ENCODE measurements around the gene NPAS1. TPM values are rescaled to one million over a fixed set of nuclear protein-coding genes. Genes with fewer than 3 reads are reported as not detected.

NPAS1 gene
- total RNA-seq, 1 donor from 2014 or later, result 1.2 TPM

DNA sequence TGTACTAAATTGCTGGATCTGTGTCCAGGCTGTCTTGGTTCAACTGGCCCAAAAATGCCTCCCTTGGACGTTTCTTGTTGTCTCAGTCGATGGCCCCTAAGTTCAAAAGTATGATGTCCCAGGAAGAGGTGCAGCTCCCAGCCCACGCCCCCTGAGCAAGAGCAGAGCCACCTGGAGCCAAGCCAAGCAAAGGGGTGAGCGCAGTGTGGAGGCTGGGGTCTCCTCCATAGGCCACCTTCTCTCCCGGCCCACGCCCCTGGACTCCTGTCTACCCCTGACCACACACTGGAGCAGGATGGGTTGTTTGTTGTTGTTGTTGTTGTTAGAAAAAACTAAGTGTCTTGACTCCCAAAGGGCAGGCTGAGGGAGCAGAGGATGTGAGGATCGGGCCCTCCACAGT is 26.0 kb upstream of the NPAS1 start:
- Mint-ChIP-seq H3K4me3 (no peak overlapping the region), H3K27ac (peak overlapping the region; percentile 37), H3K9me3 (no peaks in the 10 kb centered on the region), H3K36me3 (peaks cover 26% of the 10 kb centered on the region), H3K4me1 (peaks cover 24% of the 10 kb centered on the region), H3K27me3 (ENCODE audit: insufficient read depth, low read depth) (no peaks in the 10 kb centered on the region)
- Histone ChIP-seq H3K9ac (no peak overlapping the region), H3K27me3 (no peaks in the 10 kb centered on the region), H3K4me1 (peaks cover 9% of the 10 kb centered on the region), H2AFZ (replicated peaks) (no peak overlapping the region), H3K36me3 (peaks cover 4% of the 10 kb centered on the region), H3K27ac (no peak overlapping the region), H3K79me2 (ENCODE audit: low read depth) (peaks cover 5% of the 10 kb centered on the region), H3K4me2 (no peak overlapping the region), H3K9me3 (ENCODE audit: low read depth) (no peaks in the 10 kb centered on the region), H4K20me1 (ENCODE audit: low read depth) (peaks cover 16% of the 10 kb centered on the region), H3F3A (ENCODE audit: low read depth) (peaks cover 14% of the 10 kb centered on the region), H3K4me3 (no peak overlapping the region)
- no peak for DNase-seq (ENCODE audit: low spot score)
- no peak for TF ChIP-seq EZH2phosphoT487 (IDR thresholded peaks at IDR 0.05)
- TF ChIP-seq, protein P1, sequence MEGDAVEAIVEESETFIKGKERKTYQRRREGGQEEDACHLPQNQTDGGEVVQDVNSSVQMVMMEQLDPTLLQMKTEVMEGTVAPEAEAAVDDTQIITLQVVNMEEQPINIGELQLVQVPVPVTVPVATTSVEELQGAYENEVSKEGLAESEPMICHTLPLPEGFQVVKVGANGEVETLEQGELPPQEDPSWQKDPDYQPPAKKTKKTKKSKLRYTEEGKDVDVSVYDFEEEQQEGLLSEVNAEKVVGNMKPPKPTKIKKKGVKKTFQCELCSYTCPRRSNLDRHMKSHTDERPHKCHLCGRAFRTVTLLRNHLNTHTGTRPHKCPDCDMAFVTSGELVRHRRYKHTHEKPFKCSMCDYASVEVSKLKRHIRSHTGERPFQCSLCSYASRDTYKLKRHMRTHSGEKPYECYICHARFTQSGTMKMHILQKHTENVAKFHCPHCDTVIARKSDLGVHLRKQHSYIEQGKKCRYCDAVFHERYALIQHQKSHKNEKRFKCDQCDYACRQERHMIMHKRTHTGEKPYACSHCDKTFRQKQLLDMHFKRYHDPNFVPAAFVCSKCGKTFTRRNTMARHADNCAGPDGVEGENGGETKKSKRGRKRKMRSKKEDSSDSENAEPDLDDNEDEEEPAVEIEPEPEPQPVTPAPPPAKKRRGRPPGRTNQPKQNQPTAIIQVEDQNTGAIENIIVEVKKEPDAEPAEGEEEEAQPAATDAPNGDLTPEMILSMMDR (IDR thresholded peaks at IDR 0.05), result no peak
- no peak for TF ChIP-seq EZH2 (IDR thresholded peaks at IDR 0.05)

DNA sequence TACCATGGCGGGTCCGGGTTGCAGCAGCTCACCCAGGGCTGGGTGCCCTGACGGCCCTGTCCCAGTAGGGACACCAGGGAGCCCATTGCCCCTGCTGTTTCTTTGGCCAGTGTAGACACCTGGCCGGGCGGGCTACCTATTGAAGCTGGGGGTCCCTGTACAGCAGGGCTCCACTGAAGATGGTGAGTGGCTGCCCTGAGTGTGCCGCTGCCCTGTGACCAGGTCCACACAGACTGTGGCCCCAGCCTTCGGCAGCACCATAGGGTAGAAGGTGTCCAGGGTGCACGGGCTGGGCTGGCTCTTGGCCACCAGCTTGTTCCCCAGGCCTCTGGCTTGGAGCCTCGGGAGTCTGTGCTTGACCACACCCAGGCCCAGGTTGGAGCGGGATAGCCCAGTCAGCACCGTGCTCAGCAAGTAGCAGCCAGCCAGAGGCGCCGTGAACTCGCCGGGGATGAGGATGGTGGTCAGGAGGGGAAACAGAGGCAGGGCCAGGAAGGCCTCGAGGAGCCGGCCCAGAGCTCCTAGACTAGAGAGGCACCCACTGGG is 25.4 kb upstream of the NPAS1 start:
- Mint-ChIP-seq H3K27ac (no peak overlapping the region), H3K9me3 (no peaks in the 10 kb centered on the region)

DNA sequence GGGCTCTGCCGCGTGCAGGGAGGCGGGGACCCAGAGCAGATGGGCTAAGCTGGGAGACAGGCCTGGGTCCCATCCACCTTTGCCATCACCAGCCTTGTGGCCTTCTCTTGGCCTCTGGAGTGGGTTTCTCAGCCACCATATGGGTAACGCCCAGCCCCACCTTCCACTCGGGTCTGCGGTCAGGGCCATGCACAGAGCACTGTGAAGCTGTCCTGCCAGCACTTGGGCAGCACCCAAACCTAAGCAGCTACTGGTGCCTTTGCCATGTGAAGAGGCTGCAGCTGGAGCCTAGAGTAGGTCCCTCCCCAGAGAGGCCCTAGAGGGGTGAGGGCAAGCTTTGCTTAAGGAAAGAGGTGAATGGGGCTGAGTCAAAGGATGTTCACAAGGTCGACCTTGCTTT is 24.1 kb upstream of the NPAS1 start:
- Mint-ChIP-seq H3K27ac (no peak overlapping the region), H3K4me3 (no peak overlapping the region), H3K9me3 (no peaks in the 10 kb centered on the region), H3K27me3 (ENCODE audit: insufficient read depth, low read depth) (peaks cover 3% of the 10 kb centered on the region), H3K36me3 (peaks cover 35% of the 10 kb centered on the region), H3K4me1 (peaks cover 18% of the 10 kb centered on the region)
- H3K27me3 ChIP-seq, result no peaks in the 10 kb centered on the region
- H3K4me2 ChIP-seq, result no peak overlapping the region
- H3K79me2 ChIP-seq (ENCODE audit: low read depth), result peaks cover 5% of the 10 kb centered on the region
- peaks cover 6% of the 10 kb centered on the region for H3F3A ChIP-seq (ENCODE audit: low read depth)
- H3K9ac ChIP-seq, result no peak overlapping the region
- H3K27ac ChIP-seq, result no peak overlapping the region
- no peaks in the 10 kb centered on the region for H3K9me3 ChIP-seq (ENCODE audit: low read depth)
- H2AFZ ChIP-seq (replicated peaks), result no peak overlapping the region
- H3K36me3 ChIP-seq, result peaks cover 4% of the 10 kb centered on the region
- TF ChIP-seq EZH2 (IDR thresholded peaks at IDR 0.05) (no peak), EZH2phosphoT487 (IDR thresholded peaks at IDR 0.05) (no peak)
- TF ChIP-seq, protein P1 (IDR thresholded peaks at IDR 0.05), result no peak
- H3K4me1 ChIP-seq, result peaks cover 9% of the 10 kb centered on the region
- no peak for DNase-seq (ENCODE audit: low spot score)
- H4K20me1 ChIP-seq (ENCODE audit: low read depth), result peaks cover 10% of the 10 kb centered on the region
- H3K4me3 ChIP-seq, result no peak overlapping the region

More for the DNA sequence above, 25.4 kb upstream of the NPAS1 start:
- H3K9ac ChIP-seq, result no peak overlapping the region
- no peak overlapping the region for H2AFZ ChIP-seq (replicated peaks)
- no peak overlapping the region for H3K4me2 ChIP-seq
- H3K27me3 ChIP-seq, result no peaks in the 10 kb centered on the region
- TF ChIP-seq EZH2phosphoT487 (IDR thresholded peaks at IDR 0.05) (no peak), EZH2 (IDR thresholded peaks at IDR 0.05) (no peak)
- TF ChIP-seq, protein P1 (IDR thresholded peaks at IDR 0.05), result no peak
- DNase-seq (ENCODE audit: low spot score), result no peak
- no peaks in the 10 kb centered on the region for H3K9me3 ChIP-seq (ENCODE audit: low read depth)
- H3K4me1 Mint-ChIP-seq, result peaks cover 25% of the 10 kb centered on the region
- peaks cover 5% of the 10 kb centered on the region for H3K79me2 ChIP-seq (ENCODE audit: low read depth)
- peak overlapping the region; percentile 20 for H3K27ac ChIP-seq
- H4K20me1 ChIP-seq (ENCODE audit: low read depth), result peaks cover 16% of the 10 kb centered on the region
- peaks cover 9% of the 10 kb centered on the region for H3K4me1 ChIP-seq
- H3F3A ChIP-seq (ENCODE audit: low read depth), result peaks cover 14% of the 10 kb centered on the region
- peaks cover 2% of the 10 kb centered on the region for H3K27me3 Mint-ChIP-seq (ENCODE audit: insufficient read depth, low read depth)
- H3K4me3 Mint-ChIP-seq, result no peak overlapping the region
- H3K36me3 ChIP-seq, result peaks cover 4% of the 10 kb centered on the region
- no peak overlapping the region for H3K4me3 ChIP-seq
- peaks cover 30% of the 10 kb centered on the region for H3K36me3 Mint-ChIP-seq
